IMR-90 (cell line): ENCODE results near the gene NOL4L. TPM values are rescaled to one million over a fixed set of nuclear protein-coding genes. Genes with fewer than 3 reads are reported as not detected.

Experiments
- ATAC-seq: fragments of 200-7000 bp; cut with Tn5 transposase; 2 replicates; pipeline ENCODE4 v1.9.1; 2020; ENCODE audit warnings: low read depth, mild to moderate bottlenecking, moderate library complexity
- BruUV-seq: library from RNA; stranded (reverse); fragments of 400-500 nt; replicated peaks from 2 replicates; lab custom pipeline; 2021; lab: Mats Ljungman, UMichigan
- CTCF ChIA-PET: fragments of 300-600 bp; formaldehyde crosslinking; extraction: SDS; loops from one replicate; lab custom pipeline; 2021; ENCODE audit warnings: antibody characterized with exemption; lab: Yijun Ruan, JAX
- POLR2A ChIA-PET: fragments of 300-600 bp; sonication (Branson Sonifier 250); formaldehyde crosslinking; loops from one replicate; lab custom pipeline; 2022; ENCODE audit warnings: antibody characterized with exemption; ENCODE audit not compliant: unreplicated experiment; lab: Charles Lee
- DNase-seq: peaks from one replicate; pipeline ENCODE4 v3.0.0; 2013
- H2AFZ ChIP-seq: replicated peaks from 2 replicates; pipeline ENCODE3; 2013; ENCODE audit warnings: low read length, mild to moderate bottlenecking; ENCODE audit not compliant: poor library complexity
- H2AK5ac ChIP-seq: 2 replicates; pipeline ENCODE4 v1.6.1; 2013; ENCODE audit warnings: low read depth, low read length, inconsistent platforms
- H2AK9ac ChIP-seq: replicated peaks from 2 replicates; pipeline ENCODE3; 2013; ENCODE audit warnings: mild to moderate bottlenecking, low read depth, low read length, moderate library complexity; ENCODE audit not compliant: poor library complexity
- H2BK120ac ChIP-seq: 2 replicates; pipeline ENCODE4 v1.6.1; 2013; ENCODE audit warnings: low read depth, low read length, inconsistent platforms
- H2BK15ac ChIP-seq: 3 replicates; pipeline ENCODE4 v1.6.1; 2013; ENCODE audit warnings: low read depth, low read length, inconsistent platforms
- H2BK20ac ChIP-seq: 2 replicates; pipeline ENCODE4 v1.6.1; 2013; ENCODE audit warnings: low read depth, mild to moderate bottlenecking, inconsistent platforms, low read length, moderate library complexity
- H2BK5ac ChIP-seq: 2 replicates; pipeline ENCODE4 v1.6.1; 2013; ENCODE audit warnings: mild to moderate bottlenecking, low read depth, low read length, inconsistent platforms; ENCODE audit not compliant: poor library complexity, severe bottlenecking
- H3K14ac ChIP-seq: replicated peaks from 2 replicates; pipeline ENCODE4 v1.6.1; 2013; ENCODE audit warnings: low read depth, low read length, inconsistent platforms
- H3K18ac ChIP-seq: 2 replicates; pipeline ENCODE4 v1.6.1; 2013; ENCODE audit warnings: low read depth, low read length, control low read depth
- H3K23ac ChIP-seq: 2 replicates; pipeline ENCODE4 v1.6.1; 2013; ENCODE audit warnings: low read depth, low read length, inconsistent platforms
- H3K27ac ChIP-seq: 2 replicates; pipeline ENCODE4 v1.5.1; 2013; ENCODE audit warnings: mild to moderate bottlenecking, control low read depth, low read length; ENCODE audit not compliant: insufficient read depth
- H3K27me3 ChIP-seq: 2 replicates; pipeline ENCODE4 v1.6.1; 2013; ENCODE audit warnings: low read length; ENCODE audit not compliant: control insufficient read depth, insufficient read depth
- H3K36me3 ChIP-seq: 2 replicates; pipeline ENCODE4 v1.6.1; 2013; ENCODE audit warnings: low read length, mixed read lengths; ENCODE audit not compliant: control insufficient read depth, insufficient read depth
- H3K4ac ChIP-seq: 2 replicates; pipeline ENCODE4 v1.6.1; 2013; ENCODE audit warnings: low read depth, low read length, inconsistent platforms
- H3K4me1 ChIP-seq: 2 replicates; pipeline ENCODE4 v1.6.1; 2013; ENCODE audit warnings: low read length, mixed read lengths; ENCODE audit not compliant: control insufficient read depth, insufficient read depth
- H3K4me2 ChIP-seq: 2 replicates; pipeline ENCODE4 v1.6.1; 2013; ENCODE audit warnings: low read depth, mild to moderate bottlenecking, control low read depth, low read length, moderate library complexity
- H3K4me3 ChIP-seq: 2 replicates; pipeline ENCODE4 v1.5.1; 2013; ENCODE audit warnings: low read depth, mild to moderate bottlenecking, control low read depth, low read length, moderate library complexity; ENCODE audit not compliant: insufficient read depth
- H3K56ac ChIP-seq: 2 replicates; pipeline ENCODE4 v1.6.1; 2013; ENCODE audit warnings: low read length, inconsistent platforms; ENCODE audit not compliant: insufficient read depth; ENCODE audit errors: extremely low read depth
- H3K79me1 ChIP-seq, 2 experiments: 2 replicates each; pipeline ENCODE4 v1.6.1; 2013; ENCODE audit warnings: low read length in 2 of 2, inconsistent platforms in 1 of 2, low read depth in 1 of 2
- H3K9ac ChIP-seq: 2 replicates; pipeline ENCODE4 v1.6.1; 2013; ENCODE audit warnings: low read depth, low read length, control low read depth
- H3K9me1 ChIP-seq: 2 replicates; pipeline ENCODE4 v1.6.1; 2013; ENCODE audit warnings: low read length, inconsistent platforms; ENCODE audit not compliant: insufficient read depth
- H3K9me3 ChIP-seq: 2 replicates; pipeline ENCODE4 v1.6.1; 2013; ENCODE audit warnings: low read length; ENCODE audit not compliant: control insufficient read depth, insufficient read depth
- H4K20me1 ChIP-seq: 2 replicates; pipeline ENCODE4 v1.6.1; 2013; ENCODE audit warnings: low read length, inconsistent platforms; ENCODE audit not compliant: insufficient read depth
- H4K5ac ChIP-seq: 2 replicates; pipeline ENCODE4 v1.6.1; 2013; ENCODE audit warnings: mild to moderate bottlenecking, low read depth, low read length, control low read depth
- H4K8ac ChIP-seq, 2 experiments: 2 replicates each; pipeline ENCODE4 v1.6.1; 2013; ENCODE audit warnings: low read depth in 2 of 2, low read length in 2 of 2, control low read depth in 1 of 2, inconsistent platforms in 1 of 2
- H4K91ac ChIP-seq: 2 replicates; pipeline ENCODE4 v1.6.1; 2013; ENCODE audit warnings: low read depth, low read length, inconsistent platforms; ENCODE audit not compliant: insufficient read depth
- CEBPB ChIP-seq: IDR thresholded peaks from 2 replicates; pipeline ENCODE4 v1.6.1; 2012; ENCODE audit warnings: low read depth, low read length, improper control_type of control experiment
- CTCF ChIP-seq: conservative IDR thresholded peaks from 2 replicates; pipeline ENCODE4 v1.5.1; 2012; ENCODE audit warnings: mild to moderate bottlenecking, low read depth, low read length, improper control_type of control experiment
- ELK1 ChIP-seq: fragments of 150-350 bp; IDR thresholded peaks from 2 replicates; pipeline ENCODE4 v1.6.1; 2016; ENCODE audit warnings: low read depth, mild to moderate bottlenecking, low read length, moderate library complexity, borderline replicate concordance
- FOS ChIP-seq: fragments of 150-350 bp; IDR thresholded peaks from 2 replicates; pipeline ENCODE4 v1.6.1; 2016; ENCODE audit warnings: low read depth, low read length
- MAFK ChIP-seq: IDR thresholded peaks from 2 replicates; pipeline ENCODE4 v1.6.1; 2012; ENCODE audit warnings: low read depth, low read length, improper control_type of control experiment
- MAZ ChIP-seq: IDR thresholded peaks from 2 replicates; pipeline ENCODE4 v1.6.1; 2012; ENCODE audit warnings: low read depth, mild to moderate bottlenecking, low read length, improper control_type of control experiment, moderate library complexity, borderline replicate concordance
- MXI1 ChIP-seq: IDR thresholded peaks from 2 replicates; pipeline ENCODE4 v1.6.1; 2012; ENCODE audit warnings: low read depth, mild to moderate bottlenecking, low read length, moderate library complexity, borderline replicate concordance
- NFE2L2 ChIP-seq: fragments of 150-350 bp; IDR thresholded peaks from 2 replicates; pipeline ENCODE4 v1.6.1; 2016; ENCODE audit warnings: low read depth, mild to moderate bottlenecking, low read length
- POLR2A ChIP-seq: IDR thresholded peaks from 2 replicates; pipeline ENCODE4 v1.6.1; 2012; ENCODE audit warnings: mild to moderate bottlenecking, low read depth, low read length
- RAD21 ChIP-seq: IDR thresholded peaks from 2 replicates; pipeline ENCODE4 v1.6.1; 2012; ENCODE audit warnings: low read length, improper control_type of control experiment
- RCOR1 ChIP-seq: IDR thresholded peaks from 2 replicates; pipeline ENCODE4 v1.6.1; 2012; ENCODE audit warnings: mild to moderate bottlenecking, low read length, improper control_type of control experiment; ENCODE audit not compliant: insufficient replicate concordance
- RFX5 ChIP-seq: IDR thresholded peaks from 2 replicates; pipeline ENCODE4 v1.8.0; 2012; ENCODE audit warnings: low read depth, mild to moderate bottlenecking, low read length, moderate library complexity
- SMC3 ChIP-seq: fragments of 150-350 bp; IDR thresholded peaks from 2 replicates; pipeline ENCODE4 v1.6.1; 2016; ENCODE audit warnings: low read depth, mild to moderate bottlenecking, antibody characterized with exemption, low read length, moderate library complexity
- WGBS, 2 experiments: methylation state at CpG; one replicate each; pipeline versions ENCODE4 v1.1.5 to v1.1.7; 2013; ENCODE audit warnings: missing lambda C conversion rate in 2 of 2; ENCODE audit not compliant: insufficient read length in 1 of 2; ENCODE audit errors: extremely low coverage in 2 of 2; 5-methylcytosine and 5-hydroxymethylcytosine counted together
- dilution Hi-C: fragments of 300-500 bp; cut with HindIII; formaldehyde crosslinking; loops from one replicate; pipeline ENCODE4 v1.14.3; 2018; ENCODE audit warnings: low sequenced_read_pairs; ENCODE audit not compliant: unreplicated experiment
- in situ Hi-C: fragments of 300-500 bp; cut with MboI; formaldehyde crosslinking; loops from 3 replicates; pipeline ENCODE4 v1.14.3; 2019; ENCODE audit warnings: low sequenced_read_pairs, inconsistent platforms, mixed read lengths
- intact Hi-C: fragments of 100-400 bp; cut with micrococcal nuclease; formaldehyde crosslinking; loops from 2 replicates; pipeline ENCODE4 v1.10.0; 2022
- polyA plus RNA-seq, 3 experiments: library from polyadenylated mRNA; depleted of rRNA; stranded (reverse); fragments of >200 nt; gene quantifications; 2 replicates each; pipeline ENCODE4 v1.2.3, GENCODE V29; 2012; ENCODE audit warnings: low replicate concordance in 1 of 3
- total RNA-seq: library from RNA; depleted of rRNA; stranded (reverse); fragments of >200 nt; gene quantifications from 2 replicates; pipeline ENCODE4 v1.2.3, GENCODE V29; 2012

Gene NOL4L
- total and polyA plus RNA-seq, 2 of the 4 experiments (the other 2 are of a cell fraction), result 4.7 to 13.3 TPM

GRCh38 chr20:32518593-32519380 is 66.3 kb downstream of the NOL4L start:
- Histone ChIP-seq H3K27me3 (no peaks in the 10 kb centered on the region; the same call in 1 of the 2 replicates), H3K4ac (no peak overlapping the region), H2AK9ac (no peak overlapping the region), H3K18ac (no peak overlapping the region), H2BK120ac (no peak overlapping the region), H3K14ac (no peak overlapping the region), H2BK15ac (no peak overlapping the region), H3K23ac (no peak overlapping the region), H2AK5ac (no peak overlapping the region), H4K5ac (no peak overlapping the region), H3K9me1 (peaks cover 8% of the 10 kb centered on the region), H3K9ac (no peak overlapping the region), H3K56ac (no peak overlapping the region), H3K79me1 (no peaks in the 10 kb centered on the region), H4K8ac (no peak overlapping the region), H2AFZ (no peak overlapping the region), H3K4me2 (no peak overlapping the region), H3K4me3 (no peak overlapping the region), H3K4me1 (peaks cover 9% of the 10 kb centered on the region; the same call in 1 of the 2 replicates), H3K9me3 (no peaks in the 10 kb centered on the region), H2BK20ac (no peak overlapping the region), H4K91ac (no peak overlapping the region), H4K20me1 (no peaks in the 10 kb centered on the region; the same call in 1 of the 2 replicates), H2BK5ac (no peak overlapping the region), H3K27ac (no peak overlapping the region), H3K36me3 (no peaks in the 10 kb centered on the region)
- dilution Hi-C loops, result no loop called here
- BruUV-seq, result no TSS peak
- TF ChIP-seq MAZ (no peak), POLR2A (no peak), FOS (no peak), ELK1 (no peak), MXI1 (no peak), RAD21 (no peak), SMC3 (no peak), RCOR1 (no peak), RFX5 (no peak), MAFK (no peak), CEBPB (no peak), NFE2L2 (no peak), CTCF (no peak)
- in situ Hi-C loops, result loop anchor here (5.0 to 10.0 kb wide), 2 partner anchors 134 to 256 kb away; no protein-coding TSS in a partner anchor
- ATAC-seq, result no peak
- intact Hi-C loops, result no loop called here
- CTCF ChIA-PET, result no interaction called here
- POLR2A ChIA-PET, result no interaction called here
- DNase-seq, result no peak
- WGBS, 2 experiments, result 85% methylated on average over 11 of the region's 14 CpGs; no CpG with 5 or more reads in 1 of the 2 experiments
